Tibial nerve (tissue), 4 donors: Measurements from ENCODE around the gene FGFR3. TPM values are rescaled to one million over a fixed set of nuclear protein-coding genes. Genes with fewer than 3 reads are reported as not detected.
"Not testable (repeated sequence)": the region's sequence is repeated elsewhere in the genome, so short reads cannot be mapped to it uniquely, and the experiment has no call there.

Source experiments
- DNase-seq, 2 donors: peaks; one replicate each; pipeline ENCODE4 v3.0.0-alpha.2; 2019; ENCODE audit warnings: low spot score in 2 of 2
- H3K27ac ChIP-seq, 4 donors: fragments of 200-600 bp; sonication (generic) in 3 of 4; one replicate each; pipeline ENCODE4 v1.5.1; 2017 to 2019; ENCODE audit warnings: mild to moderate bottlenecking in 1 of 4
- H3K27me3 ChIP-seq, 2 donors: fragments of 200-600 bp; sonication (generic) in 1 of 2; one replicate each; pipeline versions ENCODE4 v1.5.1 to v1.6.0; 2017 to 2019
- H3K36me3 ChIP-seq, 3 donors: fragments of 200-600 bp; sonication (generic); one replicate each; pipeline ENCODE4 v1.5.1; 2018 to 2019
- H3K4me1 ChIP-seq, 4 donors: fragments of 200-600 bp; sonication (generic) in 3 of 4; one replicate each; pipeline ENCODE4 v1.5.1; 2017 to 2019
- H3K4me3 ChIP-seq, 4 donors: fragments of 200-600 bp; sonication (generic) in 3 of 4; one replicate each; pipeline ENCODE4 v1.5.1; 2017 to 2019; ENCODE audit warnings: mild to moderate bottlenecking in 1 of 4, moderate library complexity in 1 of 4
- H3K9me3 ChIP-seq, 4 donors: fragments of 200-600 bp; sonication (generic) in 3 of 4; one replicate each; pipeline ENCODE4 v1.5.1; 2017 to 2019
- CTCF ChIP-seq, 5 experiments: fragments of 200-600 bp in 3 of 5; fragments of 450-650 bp in 2 of 5; sonication (generic) in 3 of 5; IDR thresholded peaks; one replicate each; pipeline ENCODE4 v1.5.1; 2016 to 2019; ENCODE audit warnings: antibody characterized with exemption in 5 of 5, mild to moderate bottlenecking in 3 of 5, moderate library complexity in 2 of 5
- EP300 ChIP-seq, 2 donors: sonication (generic); formaldehyde crosslinking; IDR thresholded peaks; one replicate each; pipeline ENCODE4 v1.6.1; 2017; ENCODE audit warnings: antibody characterized with exemption in 2 of 2, mild to moderate bottlenecking in 1 of 2
- POLR2A ChIP-seq, 2 donors: fragments of 450-650 bp; IDR thresholded peaks; one replicate each; pipeline ENCODE4 v1.6.1; 2017; ENCODE audit warnings: antibody characterized with exemption in 2 of 2, mild to moderate bottlenecking in 2 of 2, moderate library complexity in 2 of 2
- WGBS, 2 donors: methylation state at CpG; one replicate each; pipeline ENCODE4 v1.1.5; 2018; 5-methylcytosine and 5-hydroxymethylcytosine counted together
- total RNA-seq, 4 donors: library from RNA; depleted of rRNA; stranded (reverse); fragments of >200 nt; gene quantifications; one replicate each; pipeline ENCODE4 v1.1.0, GENCODE V29; 2016

FGFR3 gene
- total RNA-seq, 4 donors from 2014 or later, result 2.7 to 11.2 (median 5.1) TPM

- Histone ChIP-seq H3K4me1 (peaks cover 0 to 37% (median 20%) of the 10 kb centered on the region in 4 donors), H3K36me3 (peaks cover 2 to 80% (median 3%) of the 10 kb centered on the region in 3 donors), H3K4me3 (no peak overlapping the region), H3K27ac (peak overlapping the region in 3 of 4 donors; percentile 54 to 80 (median 68)), H3K9me3 (no peaks in the 10 kb centered on the region), H3K27me3 (no peaks in the 10 kb centered on the region)
- TF ChIP-seq POLR2A (IDR thresholded peaks at IDR 0.05) (no peak), CTCF (IDR thresholded peaks at IDR 0.05) (no peak), EP300 (IDR thresholded peaks at IDR 0.05) (peak in 1 of 2 donors; percentile 37)
- DNase-seq, result peak; percentile 56 to 62
- 41 to 51% methylated on average over 8 to 10 of the region's 10 CpGs for WGBS, 2 donors
Measured at GRCh38 chr4:1843852-1844251, 50.8 kb downstream of the FGFR3 start.

- 89 to 98% methylated on average over 10 of the region's 10 CpGs for WGBS, 2 donors
- peaks cover 0 to 72% (median 3%) of the 10 kb centered on the region in 3 donors for H3K36me3 ChIP-seq
- not testable (repeated sequence) for H3K4me3 ChIP-seq
Measured at GRCh38 chr4:1844618-1845017, 51.5 kb downstream of the FGFR3 start.

GRCh38 chr4:1846580-1846979 lies 53.5 kb downstream of the FGFR3 start:
- Histone ChIP-seq H3K36me3 (peaks cover 0 to 54% (median 0%) of the 10 kb centered on the region in 3 donors), H3K4me1 (peaks cover 0 to 54% (median 23%) of the 10 kb centered on the region in 4 donors), H3K27ac (no peak overlapping the region), H3K4me3 (no peak overlapping the region), H3K9me3 (no peaks in the 10 kb centered on the region), H3K27me3 (no peaks in the 10 kb centered on the region)
- 93 to 94% methylated on average over 2 of the region's 2 CpGs for WGBS, 2 donors
- DNase-seq, result no peak
- TF ChIP-seq POLR2A (IDR thresholded peaks at IDR 0.05), result no peak

More at GRCh38 chr4:1844618-1845017, 51.5 kb downstream of the FGFR3 start:
- not testable (repeated sequence) for H3K9me3 ChIP-seq, DNase-seq, H3K27me3 ChIP-seq
- peaks cover 0 to 42% (median 20%) of the 10 kb centered on the region in 4 donors for H3K4me1 ChIP-seq
- peak overlapping the region in 2 of 4 donors; percentile 68 to 80 for H3K27ac ChIP-seq

GRCh38 chr4:1850276-1850675 lies 57.2 kb downstream of the FGFR3 start:
- H3K9me3 ChIP-seq, result no peaks in the 10 kb centered on the region
- peaks cover 0 to 60% (median 28%) of the 10 kb centered on the region in 4 donors for H3K4me1 ChIP-seq
- peak overlapping the region in 2 of 4 donors; percentile 60 to 66 for H3K27ac ChIP-seq
- WGBS, 2 donors, result 51 to 55% methylated on average over 10 of the region's 10 CpGs
- TF ChIP-seq POLR2A (IDR thresholded peaks at IDR 0.05) (no peak), EP300 (IDR thresholded peaks at IDR 0.05) (no peak), CTCF (IDR thresholded peaks at IDR 0.05) (no peak)
- H3K4me3 ChIP-seq, result no peak overlapping the region
- H3K27me3 ChIP-seq, result no peaks in the 10 kb centered on the region
- peaks cover 0 to 31% (median 0%) of the 10 kb centered on the region in 3 donors for H3K36me3 ChIP-seq
- DNase-seq, result no peak

GRCh38 chr4:1851160-1851559 lies 58.1 kb downstream of the FGFR3 start:
- Histone ChIP-seq H3K27ac (peak overlapping the region in 2 of 4 donors; percentile 60 to 66), H3K27me3 (no peaks in the 10 kb centered on the region), H3K4me1 (peaks cover 0 to 60% (median 29%) of the 10 kb centered on the region in 4 donors), H3K4me3 (no peak overlapping the region), H3K36me3 (peaks cover 0 to 23% (median 0%) of the 10 kb centered on the region in 3 donors), H3K9me3 (no peaks in the 10 kb centered on the region)
- 65 to 68% methylated on average over 11 of the region's 11 CpGs for WGBS, 2 donors
- DNase-seq, result no peak
- TF ChIP-seq CTCF (IDR thresholded peaks at IDR 0.05) (no peak), POLR2A (IDR thresholded peaks at IDR 0.05) (no peak), EP300 (IDR thresholded peaks at IDR 0.05) (no peak)

- peaks cover 0 to 18% (median 0%) of the 10 kb centered on the region in 3 donors for H3K36me3 ChIP-seq
- no peak for TF ChIP-seq POLR2A (IDR thresholded peaks at IDR 0.05)
- WGBS, 2 donors, result 84 to 85% methylated on average over 16 of the region's 16 CpGs
- peak overlapping the region in 2 of 4 donors; percentile 60 to 66 for H3K27ac ChIP-seq
- no peaks in the 10 kb centered on the region for H3K9me3 ChIP-seq
- H3K27me3 ChIP-seq, result no peaks in the 10 kb centered on the region
- no peak for DNase-seq
- H3K4me1 ChIP-seq, result peaks cover 0 to 63% (median 31%) of the 10 kb centered on the region in 4 donors
- no peak overlapping the region for H3K4me3 ChIP-seq
Measured at GRCh38 chr4:1851575-1852410, 58.7 kb downstream of the FGFR3 start.
